H1 (cell line): Measurements from ENCODE around the gene CHD5. TPM values are rescaled to one million over a fixed set of nuclear protein-coding genes. Genes with fewer than 3 reads are reported as not detected.

Experiments used
- CTCF ChIA-PET: fragments of 300-600 bp; sonication (Branson Sonifier 250); formaldehyde crosslinking; loops from one replicate; lab custom pipeline; 2021; ENCODE audit not compliant: partially characterized antibody; lab: Charles Lee
- POLR2A ChIA-PET: fragments of 300-600 bp; sonication (Branson Sonifier 250); formaldehyde crosslinking; loops from one replicate; lab custom pipeline; 2021; ENCODE audit warnings: inconsistent platforms; ENCODE audit not compliant: partially characterized antibody; lab: Charles Lee
- DNase-seq, 2 experiments: peaks; one replicate each; pipeline versions ENCODE4 v3.0.0 to v3.0.0-alpha.2; 2010 to 2022; ENCODE audit warnings: low spot score in 2 of 2, low read depth in 1 of 2, mixed read lengths in 1 of 2
- FAIRE-seq: peaks from 2 replicates; lab custom pipeline; 2011; peaks lifted over from hg19 to GRCh38; lab: Jason Lieb, UNC
- H2AFZ ChIP-seq: 2 replicates; pipeline ENCODE4 v1.8.1; 2012; ENCODE audit warnings: low read length, inconsistent platforms
- H2AK5ac ChIP-seq: 2 replicates; pipeline ENCODE4 v1.6.1; 2013; ENCODE audit warnings: low read depth, low read length
- H2BK120ac ChIP-seq: replicated peaks from 2 replicates; pipeline ENCODE3; 2013; ENCODE audit warnings: low read depth, low read length, inconsistent platforms
- H2BK12ac ChIP-seq: 2 replicates; pipeline ENCODE4 v1.6.1; 2013; ENCODE audit warnings: low read depth, low read length
- H2BK15ac ChIP-seq: 2 replicates; pipeline ENCODE4 v1.6.1; 2013; ENCODE audit warnings: low read length
- H2BK20ac ChIP-seq: 2 replicates; pipeline ENCODE4 v1.6.1; 2013; ENCODE audit warnings: low read length
- H2BK5ac ChIP-seq: 2 replicates; pipeline ENCODE4 v1.6.1; 2013; ENCODE audit warnings: low read depth, low read length
- H3K14ac ChIP-seq: 2 replicates; pipeline ENCODE4 v1.6.1; 2013; ENCODE audit warnings: inconsistent platforms; ENCODE audit not compliant: insufficient read length
- H3K18ac ChIP-seq: 2 replicates; pipeline ENCODE4 v1.6.1; 2013; ENCODE audit warnings: low read length; ENCODE audit errors: extremely low read depth
- H3K23ac ChIP-seq: 2 replicates; pipeline ENCODE4 v1.6.1; 2013; ENCODE audit warnings: inconsistent platforms; ENCODE audit not compliant: insufficient read length
- H3K23me2 ChIP-seq: 2 replicates; pipeline ENCODE4 v1.6.1; 2013; ENCODE audit warnings: low read depth, low read length
- H3K27ac ChIP-seq: 2 replicates; pipeline ENCODE4 v1.6.1; 2011; ENCODE audit warnings: low read depth, low read length, inconsistent platforms
- H3K27me3 ChIP-seq, 4 experiments: replicated peaks in 1 of 4; 1 replicate in 1 of 4; 2 replicates in 3 of 4; pipeline versions ENCODE4 v1.6.1 to v1.8.1; 2011 to 2013; ENCODE audit warnings: low read length in 3 of 4, mild to moderate bottlenecking in 3 of 4, inconsistent platforms in 2 of 4, mixed read lengths in 2 of 4, moderate library complexity in 1 of 4; ENCODE audit not compliant: control insufficient read depth in 3 of 4, insufficient read depth in 3 of 4; ENCODE audit errors: extremely low read depth in 1 of 4
- H3K36me3 ChIP-seq, 4 experiments: 2 replicates each; pipeline versions ENCODE4 v1.6.1 to v1.8.1; 2011 to 2013; ENCODE audit warnings: mild to moderate bottlenecking in 4 of 4, low read length in 3 of 4, moderate library complexity in 2 of 4, control low read depth in 1 of 4, inconsistent platforms in 1 of 4; ENCODE audit not compliant: insufficient read depth in 4 of 4, control insufficient read depth in 2 of 4
- H3K4ac ChIP-seq: replicated peaks from 2 replicates; pipeline ENCODE3; 2013; ENCODE audit warnings: low read length, low read depth, mixed read lengths, inconsistent platforms; ENCODE audit not compliant: insufficient read length
- H3K4me1 ChIP-seq, 4 experiments: replicated peaks in 1 of 4; 1 replicate in 1 of 4; 2 replicates in 3 of 4; pipeline versions ENCODE4 v1.6.1 to v1.8.1; 2011 to 2013; ENCODE audit warnings: low read length in 3 of 4, inconsistent platforms in 2 of 4, mixed read lengths in 1 of 4; ENCODE audit not compliant: insufficient read depth in 4 of 4, control insufficient read depth in 3 of 4
- H3K4me2 ChIP-seq, 2 experiments: 2 replicates each; pipeline versions ENCODE4 v1.6.1 to v1.8.1; 2011 to 2013; ENCODE audit warnings: low read depth in 2 of 2, low read length in 2 of 2, control low read depth in 1 of 2, inconsistent platforms in 1 of 2, mild to moderate bottlenecking in 1 of 2; ENCODE audit not compliant: insufficient read depth in 1 of 2
- H3K4me3 ChIP-seq, 4 experiments: fragments of 200-600, 300-600 bp in 1 of 4; sonication (generic), shearing (Covaris generic), sonication (Bioruptor Twin) in 1 of 4; 2 replicates each; pipeline versions ENCODE4 v1.5.1 to v1.8.1; 2011 to 2016; ENCODE audit warnings: low read length in 4 of 4, low read depth in 3 of 4, control low read depth in 2 of 4, inconsistent platforms in 2 of 4, mild to moderate bottlenecking in 2 of 4, mixed read lengths in 1 of 4, moderate library complexity in 1 of 4; ENCODE audit not compliant: insufficient read depth in 2 of 4; ENCODE audit errors: extremely low read depth in 1 of 4
- H3K56ac ChIP-seq: replicated peaks from 2 replicates; pipeline ENCODE3; 2013; ENCODE audit warnings: low read depth, mild to moderate bottlenecking, mixed read lengths, low read length, inconsistent platforms; ENCODE audit not compliant: insufficient read length
- H3K79me1 ChIP-seq: 2 replicates; pipeline ENCODE4 v1.6.1; 2013; ENCODE audit warnings: low read depth, low read length, control low read depth
- H3K79me2 ChIP-seq, 2 experiments: 2 replicates each; pipeline versions ENCODE4 v1.6.1 to v1.8.1; 2012 to 2013; ENCODE audit warnings: low read length in 2 of 2, mild to moderate bottlenecking in 2 of 2, inconsistent platforms in 1 of 2; ENCODE audit not compliant: insufficient read depth in 2 of 2, control insufficient read depth in 1 of 2
- H3K9ac ChIP-seq, 4 experiments: replicated peaks in 1 of 4; 1 replicate in 1 of 4; 2 replicates in 3 of 4; pipeline versions ENCODE4 v1.6.1 to v1.8.1; 2011 to 2013; ENCODE audit warnings: low read depth in 3 of 4, low read length in 3 of 4, control low read depth in 2 of 4, mild to moderate bottlenecking in 2 of 4, moderate library complexity in 2 of 4, inconsistent platforms in 1 of 4; ENCODE audit errors: extremely low read depth in 1 of 4
- H3K9me3 ChIP-seq, 2 experiments: 2 replicates each; pipeline versions ENCODE4 v1.6.1 to v1.8.1; 2012 to 2013; ENCODE audit warnings: mild to moderate bottlenecking in 2 of 2, moderate library complexity in 2 of 2, control low read depth in 1 of 2, inconsistent platforms in 1 of 2, low read depth in 1 of 2, low read length in 1 of 2, mixed read lengths in 1 of 2; ENCODE audit not compliant: insufficient read depth in 2 of 2
- H4K20me1 ChIP-seq, 2 experiments: replicated peaks in 1 of 2; 2 replicates each; pipeline versions ENCODE3 to v1.8.1; 2011 to 2013; ENCODE audit warnings: inconsistent platforms in 2 of 2, low read length in 2 of 2, mild to moderate bottlenecking in 1 of 2; ENCODE audit not compliant: insufficient read depth in 2 of 2, control insufficient read depth in 1 of 2
- H4K5ac ChIP-seq: 2 replicates; pipeline ENCODE4 v1.6.1; 2013; ENCODE audit warnings: low read length, low read depth, mixed read lengths, inconsistent platforms; ENCODE audit not compliant: insufficient read length
- H4K8ac ChIP-seq: 2 replicates; pipeline ENCODE4 v1.8.0; 2013; ENCODE audit warnings: mild to moderate bottlenecking, moderate library complexity, low read length, inconsistent platforms; ENCODE audit not compliant: insufficient read depth; ENCODE audit errors: extremely low read depth
- H4K91ac ChIP-seq: replicated peaks from 2 replicates; pipeline ENCODE3; 2013; ENCODE audit warnings: low read length, mixed read lengths, inconsistent platforms; ENCODE audit not compliant: insufficient read length
- POLR2A ChIP-seq, 2 experiments: IDR thresholded peaks; 1 replicate in 1 of 2; 2 replicates in 1 of 2; pipeline ENCODE4 v1.6.1; 2011; ENCODE audit warnings: low read depth in 2 of 2, low read length in 2 of 2, mild to moderate bottlenecking in 2 of 2; ENCODE audit errors: control extremely low read depth in 1 of 2
- RXRA ChIP-seq: IDR thresholded peaks from 2 replicates; pipeline ENCODE4 v1.6.1; 2011; ENCODE audit warnings: low read depth, mild to moderate bottlenecking, low read length, moderate library complexity; ENCODE audit not compliant: insufficient read depth
- SAP30 ChIP-seq: fragments of 300-600 bp; sonication (generic); IDR thresholded peaks from 2 replicates; pipeline ENCODE4 v1.7.1; 2012; ENCODE audit warnings: low read length, moderate library complexity, mild to moderate bottlenecking, inconsistent platforms; ENCODE audit not compliant: insufficient read depth, insufficient replicate concordance
- SIRT6 ChIP-seq: IDR thresholded peaks from one replicate; pipeline ENCODE4 v1.7.1; 2012; ENCODE audit warnings: low read length, inconsistent platforms
- TEAD4 ChIP-seq: IDR thresholded peaks from 2 replicates; pipeline ENCODE4 v1.6.1; 2012; ENCODE audit warnings: low read depth, low read length, inconsistent platforms, mixed read lengths
- WGBS, 2 experiments: shearing (Covaris generic) in 1 of 2; methylation state at CpG; one replicate each; pipeline versions ENCODE4 v1.1.6 to v1.1.7; 2013 to 2015; ENCODE audit warnings: low lambda C conversion rate in 2 of 2, mixed read lengths in 2 of 2, inconsistent platforms in 1 of 2, low coverage in 1 of 2, missing lambda C conversion rate in 1 of 2; ENCODE audit not compliant: insufficient replicate concordance in 2 of 2, insufficient coverage in 1 of 2, insufficient read length in 1 of 2; ENCODE audit errors: extremely low coverage in 1 of 2, missing lambda C conversion rate in 1 of 2; 5-methylcytosine and 5-hydroxymethylcytosine counted together
- polyA plus RNA-seq, 7 experiments: library from polyadenylated mRNA; depleted of rRNA in 3 of 7; stranded (reverse) in 5 of 7; unstranded in 2 of 7; fragments of >200 nt in 5 of 7; fragments of 200-250 nt in 2 of 7; gene quantifications; 1 replicate in 5 of 7; 2 replicates in 1 of 7; 4 replicates in 1 of 7; pipeline versions ENCODE4 v1.2.1 to v1.2.3, GENCODE V29; 2011 to 2013; ENCODE audit warnings: missing spikeins in 2 of 7, mixed read lengths in 2 of 7
- total RNA-seq: library from RNA; stranded (reverse); fragmentation: NEBNext Ultra II Directional; extraction: Animal tissue kit (Norgen Biotek cat#: 25700); gene quantifications from 2 replicates; pipeline ENCODE4 v1.2.1, GENCODE V29; 2021

Gene CHD5
- total and polyA plus RNA-seq, 2 of the 8 experiments (the other 6 are each of a cell fraction or from before 2014, with no cell fraction given), result 0.42 to 1.8 TPM

GRCh38 chr1:6069573-6069972 is 110.5 kb downstream of the CHD5 start:
- 94% methylated on average over 14 of the region's 14 CpGs; no CpG with 5 or more reads in 1 of the 2 experiments for WGBS, 2 experiments
- no peak overlapping the region for H2BK15ac ChIP-seq
- DNase-seq (no peak), FAIRE-seq (no peak)
- H4K20me1 ChIP-seq, result no peaks in the 10 kb centered on the region
- H3K4me1 ChIP-seq, result no peaks in the 10 kb centered on the region
- H3K4me3 ChIP-seq, result no peak overlapping the region
- H3K56ac ChIP-seq, result no peak overlapping the region
- H4K8ac ChIP-seq, result no peak overlapping the region; the same call in 1 of the 2 replicates
- ChIA-PET POLR2A (no interaction called here), CTCF (interaction anchor here (0.7 to 2.7 kb wide), 2 partner anchors 11 to 412 kb away, joined by 4 to 10 read pairs; no protein-coding TSS in a partner anchor)
- H2BK120ac ChIP-seq, result no peak overlapping the region
- H2BK12ac ChIP-seq, result no peak overlapping the region
- no peak overlapping the region for H3K4ac ChIP-seq
- H3K14ac ChIP-seq, result no peak overlapping the region
- H3K18ac ChIP-seq, result no peak overlapping the region
- no peaks in the 10 kb centered on the region; a peak in 1 of 7 replicates for H3K27me3 ChIP-seq
- H3K9ac ChIP-seq, result no peak overlapping the region
- no peak overlapping the region for H3K27ac ChIP-seq
- no peaks in the 10 kb centered on the region for H3K36me3 ChIP-seq
- H3K79me1 ChIP-seq, result no peaks in the 10 kb centered on the region
- no peak overlapping the region for H2BK20ac ChIP-seq
- H3K4me2 ChIP-seq, result no peak overlapping the region
- H3K9me3 ChIP-seq, result no peaks in the 10 kb centered on the region
- no peak overlapping the region for H4K5ac ChIP-seq
- no peak overlapping the region for H4K91ac ChIP-seq
- TF ChIP-seq RXRA (no peak), TEAD4 (no peak), SIRT6 (no peak), POLR2A (IDR thresholded peaks at IDR 0.05; ENCODE audit: control extremely low read depth in 1 of 2, low read depth in 2 of 2, low read length in 2 of 2) (no peak), SAP30 (no peak)
- no peak overlapping the region for H2BK5ac ChIP-seq
- H3K79me2 ChIP-seq, result no peaks in the 10 kb centered on the region
- no peak overlapping the region for H3K23ac ChIP-seq
- no peak overlapping the region for H2AK5ac ChIP-seq
- H3K23me2 ChIP-seq, result no peaks in the 10 kb centered on the region
- no peak overlapping the region for H2AFZ ChIP-seq
